Esophagus squamous epithelium (tissue), 5 donors: ENCODE measurements around the gene SSB. TPM values are rescaled to one million over a fixed set of nuclear protein-coding genes. Genes with fewer than 3 reads are reported as not detected.

Experiments
- DNase-seq: peaks from one replicate; lab custom pipeline; 2025; lab: John Stamatoyannopoulos, UW
- H3K27ac ChIP-seq, 4 donors: fragments of 200-600 bp; sonication (generic); one replicate each; pipeline ENCODE4 v1.5.1; 2016 to 2019; ENCODE audit warnings: mild to moderate bottlenecking in 1 of 4
- H3K27me3 ChIP-seq, 4 donors: fragments of 200-600 bp; sonication (generic); 1 replicate in 3 of 4; 2 replicates in 1 of 4; pipeline versions ENCODE4 v1.5.1 to v1.6.0; 2017 to 2021; ENCODE audit warnings: antibody characterized with exemption in 1 of 4
- H3K36me3 ChIP-seq, 3 donors: fragments of 200-600 bp; sonication (generic); one replicate each; pipeline ENCODE4 v1.5.1; 2016 to 2019
- H3K4me1 ChIP-seq, 3 donors: fragments of 200-600 bp; sonication (generic); one replicate each; pipeline ENCODE4 v1.5.1; 2017 to 2019
- H3K4me3 ChIP-seq, 4 donors: fragments of 200-600 bp; sonication (generic); 1 replicate in 3 of 4; 2 replicates in 1 of 4; pipeline ENCODE4 v1.5.1; 2016 to 2019; ENCODE audit warnings: mild to moderate bottlenecking in 2 of 4, moderate library complexity in 1 of 4
- H3K9me3 ChIP-seq, 3 donors: fragments of 200-600 bp; sonication (generic); one replicate each; pipeline ENCODE4 v1.5.1; 2016 to 2019
- POLR2A ChIP-seq, 4 donors: fragments of 450-650 bp; IDR thresholded peaks; one replicate each; pipeline ENCODE4 v1.6.1; 2017; ENCODE audit warnings: antibody characterized with exemption in 4 of 4, mild to moderate bottlenecking in 4 of 4, moderate library complexity in 3 of 4
- WGBS, 2 donors: methylation state at CpG; one replicate each; pipeline ENCODE4 v1.1.5; 2018; 5-methylcytosine and 5-hydroxymethylcytosine counted together
- intact Hi-C: fragments of 100-400 bp; cut with DNase I; formaldehyde crosslinking; loops from one replicate; pipeline ENCODE4 v1.15.0; 2022
- total RNA-seq, 4 donors: library from RNA; depleted of rRNA; stranded (reverse); fragments of >200 nt; gene quantifications; one replicate each; pipeline ENCODE4 v1.1.0, GENCODE V29; 2016
- TF ChIP-seq, protein P1 (sequence below), 6 experiments: fragments of 450-650 bp in 4 of 6; fragments of 200-600 bp in 2 of 6; sonication (generic) in 2 of 6; IDR thresholded peaks; one replicate each; pipeline ENCODE4 v1.5.1; 2016 to 2019; ENCODE audit warnings: antibody characterized with exemption in 6 of 6, mild to moderate bottlenecking in 4 of 6, moderate library complexity in 4 of 6
- donor health status: DM: yes; HTN: yes; CAD: no.

The SSB gene
- total RNA-seq, 4 donors from 2014 or later, result 36.2 to 82.6 (median 50.6) TPM

DNA sequence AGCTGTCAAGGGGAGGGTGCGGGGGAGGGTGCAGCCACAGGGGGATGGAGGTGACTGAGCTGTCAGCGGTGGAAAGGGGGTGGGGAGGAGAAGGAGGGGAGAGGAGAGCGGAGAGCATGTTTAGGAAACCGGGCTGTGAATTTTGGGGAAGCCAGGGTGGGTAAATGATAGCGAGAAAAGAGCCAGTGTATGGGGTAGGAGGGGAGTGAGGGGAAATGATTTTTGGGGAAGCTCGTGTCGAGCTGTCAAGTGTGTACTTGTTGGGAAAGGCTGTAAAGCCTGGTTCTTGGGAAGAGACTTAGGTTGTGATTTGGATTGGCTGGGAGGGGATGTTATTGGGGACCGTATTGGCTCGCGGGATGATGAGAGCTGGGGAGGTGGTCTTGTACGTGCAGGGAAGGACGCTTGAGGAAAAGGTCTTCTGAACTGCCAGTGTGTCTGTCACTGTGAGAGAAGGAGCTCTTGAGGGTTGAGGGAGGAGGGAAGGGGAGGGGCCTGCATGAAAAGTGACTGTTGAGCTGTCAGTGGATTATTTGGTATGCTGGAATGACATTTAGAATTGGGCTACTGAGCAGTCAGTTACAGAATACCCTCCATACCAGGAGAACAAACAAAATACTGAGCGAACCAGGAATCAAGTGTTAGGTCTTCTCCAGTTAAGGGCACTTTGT, 29.6 kb downstream of the SSB start:
- peak overlapping the region; percentile 89 to 96 (median 92) for H3K27ac ChIP-seq
- no peaks in the 10 kb centered on the region for H3K27me3 ChIP-seq
- peaks cover 0 to 4% (median 0%) of the 10 kb centered on the region in 3 donors for H3K36me3 ChIP-seq
- TF ChIP-seq POLR2A (IDR thresholded peaks at IDR 0.05), result no peak
- TF ChIP-seq, protein P1, sequence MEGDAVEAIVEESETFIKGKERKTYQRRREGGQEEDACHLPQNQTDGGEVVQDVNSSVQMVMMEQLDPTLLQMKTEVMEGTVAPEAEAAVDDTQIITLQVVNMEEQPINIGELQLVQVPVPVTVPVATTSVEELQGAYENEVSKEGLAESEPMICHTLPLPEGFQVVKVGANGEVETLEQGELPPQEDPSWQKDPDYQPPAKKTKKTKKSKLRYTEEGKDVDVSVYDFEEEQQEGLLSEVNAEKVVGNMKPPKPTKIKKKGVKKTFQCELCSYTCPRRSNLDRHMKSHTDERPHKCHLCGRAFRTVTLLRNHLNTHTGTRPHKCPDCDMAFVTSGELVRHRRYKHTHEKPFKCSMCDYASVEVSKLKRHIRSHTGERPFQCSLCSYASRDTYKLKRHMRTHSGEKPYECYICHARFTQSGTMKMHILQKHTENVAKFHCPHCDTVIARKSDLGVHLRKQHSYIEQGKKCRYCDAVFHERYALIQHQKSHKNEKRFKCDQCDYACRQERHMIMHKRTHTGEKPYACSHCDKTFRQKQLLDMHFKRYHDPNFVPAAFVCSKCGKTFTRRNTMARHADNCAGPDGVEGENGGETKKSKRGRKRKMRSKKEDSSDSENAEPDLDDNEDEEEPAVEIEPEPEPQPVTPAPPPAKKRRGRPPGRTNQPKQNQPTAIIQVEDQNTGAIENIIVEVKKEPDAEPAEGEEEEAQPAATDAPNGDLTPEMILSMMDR (IDR thresholded peaks at IDR 0.05), result no peak
- intact Hi-C loops, result loop anchor here (10.0 kb wide), 1 partner anchor 97 kb away; no protein-coding TSS in a partner anchor
- peak overlapping the region; percentile 75 to 97 (median 92) for H3K4me3 ChIP-seq
- H3K4me1 ChIP-seq, result peaks cover 18 to 67% (median 21%) of the 10 kb centered on the region in 3 donors
- WGBS, 2 donors, result 0 to 2% methylated on average over 13 of the region's 13 CpGs
- DNase-seq, result no peak
- no peaks in the 10 kb centered on the region for H3K9me3 ChIP-seq

DNA sequence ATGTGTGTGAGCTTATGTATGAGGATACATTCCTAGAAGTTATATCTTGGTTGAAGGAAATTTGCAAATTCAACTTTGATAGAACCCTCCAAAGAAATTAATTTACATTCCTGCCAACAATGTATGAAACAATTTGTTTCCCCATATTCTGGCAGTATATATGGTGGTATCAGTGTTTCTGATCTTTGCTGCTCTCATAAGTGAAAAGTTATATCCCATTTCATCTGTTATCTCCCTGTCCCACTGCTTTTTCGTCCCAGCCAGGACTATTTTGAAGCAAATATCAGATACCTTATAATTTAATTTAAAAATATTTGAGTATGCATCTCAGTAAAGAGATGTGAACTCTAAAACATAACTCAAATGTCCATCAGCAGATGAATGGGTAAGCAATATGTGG, 35.7 kb downstream of the SSB start:
- intact Hi-C loops, result no loop called here
- Histone ChIP-seq H3K27me3 (no peaks in the 10 kb centered on the region), H3K9me3 (no peaks in the 10 kb centered on the region), H3K4me3 (no peak overlapping the region), H3K4me1 (peaks cover 0 to 55% (median 2%) of the 10 kb centered on the region in 3 donors), H3K27ac (no peak overlapping the region), H3K36me3 (peaks cover 0 to 4% (median 0%) of the 10 kb centered on the region in 3 donors)
- no peak for TF ChIP-seq POLR2A (IDR thresholded peaks at IDR 0.05)
- TF ChIP-seq, protein P1 (IDR thresholded peaks at IDR 0.05), result no peak
- DNase-seq, result no peak
- 71 to 87% methylated on average over 1 of the region's 1 CpG for WGBS, 2 donors

DNA sequence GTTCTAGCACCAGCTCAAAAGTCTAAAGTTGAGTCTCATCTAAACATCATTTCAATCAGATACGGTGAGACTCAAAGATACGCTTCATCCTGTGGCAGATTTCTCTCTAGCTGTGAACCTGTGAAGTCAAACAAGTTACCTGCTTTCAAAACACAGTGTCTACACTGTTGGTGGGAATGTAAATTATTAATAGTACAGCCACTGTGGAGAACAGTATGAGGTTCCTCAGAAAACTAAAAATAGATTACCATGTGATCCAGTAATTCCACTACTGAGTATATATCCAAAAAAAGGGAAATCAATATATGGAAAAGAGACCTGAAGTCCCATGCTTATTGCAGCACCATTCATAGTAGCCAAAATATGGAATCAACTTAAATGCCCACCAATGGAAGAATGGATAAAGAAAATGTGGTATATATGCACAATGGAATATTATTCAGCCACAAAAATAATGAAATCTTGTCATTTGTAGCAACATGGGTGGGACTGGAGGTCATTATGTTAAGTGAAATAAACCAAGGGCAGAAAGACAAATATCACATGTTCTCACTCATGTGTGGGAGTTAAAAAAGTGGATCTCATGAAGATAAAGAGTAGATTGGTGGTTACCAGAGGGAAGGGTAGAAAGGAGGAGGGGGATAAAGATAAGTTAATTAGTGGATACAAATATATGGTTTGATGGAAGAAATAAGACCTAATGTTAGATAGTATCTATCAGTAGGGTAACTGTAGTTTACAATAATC, 40.2 kb downstream of the SSB start:
- Histone ChIP-seq H3K27ac (no peak overlapping the region), H3K4me3 (no peak overlapping the region), H3K4me1 (peaks cover 0 to 34% (median 0%) of the 10 kb centered on the region in 3 donors), H3K9me3 (no peaks in the 10 kb centered on the region), H3K36me3 (peaks cover 0 to 18% (median 0%) of the 10 kb centered on the region in 3 donors), H3K27me3 (no peaks in the 10 kb centered on the region)
- intact Hi-C loops, result no loop called here
- no peak for DNase-seq
- no peak for TF ChIP-seq POLR2A (IDR thresholded peaks at IDR 0.05)
- TF ChIP-seq, protein P1 (IDR thresholded peaks at IDR 0.05), result no peak
- whole genome bisulfite sequencing, 2 donors, result 94 to 96% methylated on average over 2 of the region's 2 CpGs

DNA sequence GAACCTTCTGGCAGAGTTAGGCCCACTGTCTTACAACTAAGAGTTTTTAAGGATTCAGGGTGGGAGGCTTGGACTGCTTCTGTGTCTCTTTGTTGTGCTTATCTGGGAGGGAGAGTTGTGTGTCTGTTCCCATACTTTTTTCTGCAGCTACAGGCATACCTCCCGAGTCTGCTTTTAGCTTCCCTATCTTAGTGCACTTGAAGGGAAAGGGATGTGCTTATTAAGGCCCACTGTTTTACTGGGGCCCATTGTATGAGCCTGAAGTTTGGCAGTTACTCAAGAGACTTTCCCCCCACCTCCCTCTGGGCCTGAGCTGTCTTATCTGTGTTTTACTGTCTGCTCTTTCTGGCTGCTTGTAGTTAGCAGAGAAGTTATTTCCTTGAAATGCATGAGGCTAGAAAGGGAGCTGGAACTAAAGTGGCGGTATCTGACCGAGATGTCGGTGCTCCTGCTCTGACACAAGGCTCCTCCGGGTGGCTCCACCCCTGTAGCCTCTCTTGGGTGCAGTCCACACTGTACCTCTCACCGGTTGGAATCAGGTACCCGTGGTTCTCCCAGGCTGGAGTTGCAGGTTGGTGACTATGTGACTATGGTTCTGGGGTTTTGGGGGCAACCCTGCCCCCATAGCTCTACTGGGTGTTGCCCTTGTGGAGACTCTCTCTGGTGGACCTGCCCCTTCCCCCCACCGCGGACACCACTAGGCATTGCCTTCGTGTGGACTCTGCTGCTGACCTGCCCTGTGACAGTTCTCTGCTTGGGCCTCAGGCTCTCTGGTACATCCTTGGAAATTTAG, 41.5 kb downstream of the SSB start:
- no peak for TF ChIP-seq POLR2A (IDR thresholded peaks at IDR 0.05)
- TF ChIP-seq, protein P1 (IDR thresholded peaks at IDR 0.05), result no peak
- H3K27ac ChIP-seq, result no peak overlapping the region
- H3K4me3 ChIP-seq, result no peak overlapping the region
- intact Hi-C loops, result no loop called here
- peaks cover 0 to 18% (median 0%) of the 10 kb centered on the region in 3 donors for H3K36me3 ChIP-seq
- peaks cover 0 to 28% (median 0%) of the 10 kb centered on the region in 3 donors for H3K4me1 ChIP-seq
- WGBS, 2 donors, result 72 to 82% methylated on average over 5 to 6 of the region's 10 CpGs
- DNase-seq, result no peak
- no peaks in the 10 kb centered on the region for H3K9me3 ChIP-seq
- H3K27me3 ChIP-seq, result no peaks in the 10 kb centered on the region
